GM18907 (cell line): ENCODE data around the gene RANBP17.
"Not testable (repeated sequence)": the region's sequence is repeated elsewhere in the genome, so short reads cannot be mapped to it uniquely, and the experiment has no call there.

ENCODE experiments used
- ATAC-seq: cut with Tn5 transposase; IDR thresholded peaks from one replicate; pipeline ENCODE4 v1.9.1; 2021; ENCODE audit warnings: mild to moderate bottlenecking, moderate library complexity; ENCODE audit not compliant: unreplicated experiment

RANBP17 gene

DNA sequence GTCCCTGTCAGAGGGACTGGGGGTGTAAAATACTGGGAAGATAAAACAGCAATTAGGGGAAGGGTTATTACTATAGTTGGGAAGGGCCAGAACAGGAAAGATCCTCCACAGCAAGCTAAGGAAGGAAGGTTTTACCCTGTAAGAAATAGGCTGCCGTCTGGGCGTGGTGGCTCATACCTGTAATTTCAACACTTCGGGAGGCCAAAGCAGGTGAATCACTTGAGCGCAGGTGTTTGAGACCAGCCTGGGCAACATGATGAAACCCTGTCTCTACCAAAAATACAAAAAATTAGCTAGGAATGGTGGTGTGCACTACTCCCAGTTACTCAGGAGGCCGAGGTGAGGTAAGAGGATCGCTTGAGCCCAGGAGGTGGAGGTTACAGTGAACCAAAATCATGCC lies 282.1 kb downstream of the RANBP17 start:
- no peak for ATAC-seq

DNA sequence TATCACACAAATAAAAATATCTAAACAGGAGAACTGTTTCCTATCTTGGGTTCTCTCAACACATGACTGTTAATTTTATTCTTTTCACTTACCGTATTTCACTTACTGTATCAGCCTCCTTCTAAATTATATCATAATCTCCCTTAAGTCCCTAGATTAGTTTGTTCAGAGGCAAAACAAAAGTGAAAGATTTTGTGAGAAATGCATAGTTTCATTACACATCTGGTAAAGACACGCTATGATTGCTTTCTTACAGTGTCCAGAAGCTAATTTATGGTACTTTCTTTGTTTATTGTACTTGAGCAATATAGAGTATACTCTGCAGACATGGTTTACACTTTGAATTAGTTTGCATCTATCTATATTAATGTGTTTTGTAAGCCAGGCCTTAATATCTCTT lies 287.5 kb downstream of the RANBP17 start:
- ATAC-seq = peak; percentile 60

DNA sequence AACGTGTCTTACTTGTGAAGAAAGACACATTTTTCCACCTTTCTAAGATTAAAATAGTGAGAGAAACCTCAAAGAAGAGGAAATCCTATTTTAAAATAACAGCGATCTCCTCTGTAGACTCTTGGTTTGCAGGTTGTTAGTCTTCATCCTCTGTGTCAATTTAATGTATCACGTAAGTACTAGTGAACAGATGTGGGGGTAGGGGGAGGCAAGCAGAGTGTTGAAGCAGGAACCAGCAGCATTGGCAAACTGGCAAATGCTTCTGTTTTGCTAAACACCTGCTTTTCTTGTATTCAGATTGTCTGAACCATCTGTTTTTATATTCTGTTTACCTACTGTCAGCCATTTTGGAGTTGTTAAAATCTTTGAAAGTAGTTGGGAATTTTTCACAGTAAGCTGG lies 288.0 kb downstream of the RANBP17 start:
- no peak for ATAC-seq

DNA sequence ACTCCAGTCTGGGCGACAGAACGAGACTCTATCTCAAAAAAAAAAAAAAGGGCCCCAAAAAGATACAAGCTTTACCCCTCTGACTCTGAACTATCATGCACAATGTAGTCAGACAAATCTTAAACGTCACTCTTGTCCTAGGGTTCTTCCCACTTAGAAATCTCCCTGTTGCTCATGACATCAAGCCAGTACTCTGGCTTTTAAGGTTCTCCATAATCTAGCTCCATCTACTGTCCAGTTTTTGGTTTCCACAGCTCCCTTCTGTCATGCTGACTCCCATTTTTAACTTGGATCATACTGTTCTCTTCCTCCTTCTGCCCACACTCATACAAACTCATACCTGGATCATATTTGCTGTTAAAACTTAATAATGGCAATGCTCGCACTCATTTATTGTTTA lies 290.6 kb downstream of the RANBP17 start:
- no peak for ATAC-seq

DNA sequence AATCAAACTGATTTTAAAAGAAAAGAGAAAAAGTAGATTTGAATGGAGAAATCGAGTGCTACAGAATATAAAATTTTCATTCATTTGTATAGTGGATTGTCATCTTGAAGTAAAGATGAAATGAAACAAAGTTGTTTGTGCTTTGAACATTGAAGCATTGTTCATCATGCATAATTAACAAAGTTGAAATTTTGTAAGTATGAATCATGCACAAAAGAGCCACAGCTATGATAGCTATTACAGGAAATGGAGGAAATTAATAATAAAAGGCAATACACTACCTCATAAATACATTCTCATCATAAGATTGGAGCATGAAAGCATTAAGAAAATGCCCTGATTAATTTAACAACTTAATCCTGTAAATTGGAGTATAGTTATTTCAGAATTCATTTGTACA lies 293.8 kb downstream of the RANBP17 start:
- no peak for ATAC-seq

DNA sequence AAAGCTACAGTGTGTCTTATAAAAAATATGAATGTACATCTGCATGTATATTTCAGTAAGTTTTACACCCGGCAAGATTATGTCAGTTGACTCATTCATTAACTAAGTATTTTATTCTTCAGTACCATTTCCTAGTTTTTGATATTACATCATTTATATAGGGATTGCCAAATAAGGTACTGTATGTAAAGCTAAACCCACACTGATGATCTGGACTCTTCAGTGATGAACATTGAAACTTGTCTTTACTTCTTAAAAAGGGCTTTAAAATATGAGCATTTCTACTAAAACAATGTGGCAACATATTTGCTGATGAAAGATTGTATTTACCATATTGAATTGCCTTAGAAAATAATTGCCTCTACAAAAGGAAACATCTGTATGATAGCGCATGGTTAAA lies 295.5 kb downstream of the RANBP17 start:
- ATAC-seq = no peak

DNA sequence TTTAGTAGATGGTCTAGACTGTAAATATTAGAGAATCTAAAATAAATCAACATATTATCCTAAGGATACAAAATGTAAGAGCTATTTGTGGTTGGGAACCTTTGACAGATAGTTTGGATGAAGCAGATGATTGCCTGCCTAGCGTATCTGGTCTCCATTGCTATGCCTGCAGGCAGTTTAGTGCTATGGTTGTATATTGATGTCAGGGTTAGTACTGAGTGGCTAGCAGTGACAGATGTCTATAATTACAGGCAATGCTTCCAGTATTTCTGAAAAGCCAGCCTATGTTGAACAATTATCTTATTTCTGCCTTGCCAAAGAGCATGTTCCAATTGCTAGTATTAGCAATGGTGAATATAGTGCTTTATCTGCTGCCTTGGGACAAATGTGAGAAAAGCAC lies 296.0 kb downstream of the RANBP17 start:
- no peak for ATAC-seq

DNA sequence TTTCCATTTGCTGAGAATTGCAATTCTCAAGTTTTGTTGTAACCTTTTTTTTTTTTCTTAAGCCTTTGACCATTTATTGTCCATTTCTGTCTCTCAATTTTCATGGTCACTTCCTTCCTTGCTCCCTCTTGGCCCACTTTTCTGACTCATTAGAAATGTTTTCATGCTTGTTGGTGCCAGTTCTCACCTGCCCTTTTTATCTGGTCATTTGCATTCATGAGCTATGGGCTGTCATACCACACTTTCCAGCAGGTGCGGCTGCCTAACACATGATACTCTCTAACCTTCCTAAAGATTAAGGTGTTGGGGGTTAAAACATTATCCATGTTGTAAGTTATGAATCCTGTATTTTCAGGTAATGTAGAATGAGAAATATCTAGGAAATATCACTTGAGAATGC lies 296.8 kb downstream of the RANBP17 start:
- no peak for ATAC-seq

DNA sequence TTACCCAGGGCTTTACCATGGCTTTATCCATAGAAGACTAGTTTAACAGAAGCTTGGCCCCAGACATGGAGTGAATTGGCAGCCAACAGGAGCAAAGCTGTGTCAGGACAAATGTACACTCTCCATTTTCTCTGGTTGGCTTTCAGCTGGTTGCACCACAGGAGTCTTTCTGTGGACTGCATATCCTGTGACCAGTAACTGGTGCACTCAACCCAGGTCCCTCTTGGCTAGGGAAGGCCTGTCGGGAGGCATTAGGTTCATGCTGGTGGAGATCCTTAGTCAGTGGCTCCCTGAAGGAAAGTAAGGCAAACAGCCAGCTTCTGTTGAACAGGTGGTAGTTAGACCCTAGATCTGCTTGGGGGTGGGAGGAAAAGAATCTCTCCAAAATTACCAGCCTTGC lies 300.3 kb downstream of the RANBP17 start:
- no peak for ATAC-seq

DNA sequence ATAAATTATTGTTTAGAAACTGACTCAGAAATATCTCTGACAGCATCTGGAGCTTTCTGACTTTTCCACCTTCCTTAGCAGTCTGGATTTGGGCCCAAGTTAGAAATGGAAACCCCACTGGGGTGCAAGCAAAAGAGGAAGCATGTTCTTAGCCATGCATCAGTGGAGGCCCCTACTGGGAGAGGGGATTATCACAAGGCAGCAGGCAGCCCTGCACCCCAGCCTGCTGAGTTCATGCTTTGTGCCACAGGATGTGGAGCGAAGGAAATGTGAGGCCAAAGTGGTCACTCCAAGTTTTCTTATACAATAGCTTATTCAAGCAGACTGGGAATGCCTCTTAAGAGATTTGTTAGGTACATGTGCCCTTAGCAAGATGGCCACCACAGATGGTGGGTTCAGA lies 300.8 kb downstream of the RANBP17 start:
- ATAC-seq = peak; percentile 65

DNA sequence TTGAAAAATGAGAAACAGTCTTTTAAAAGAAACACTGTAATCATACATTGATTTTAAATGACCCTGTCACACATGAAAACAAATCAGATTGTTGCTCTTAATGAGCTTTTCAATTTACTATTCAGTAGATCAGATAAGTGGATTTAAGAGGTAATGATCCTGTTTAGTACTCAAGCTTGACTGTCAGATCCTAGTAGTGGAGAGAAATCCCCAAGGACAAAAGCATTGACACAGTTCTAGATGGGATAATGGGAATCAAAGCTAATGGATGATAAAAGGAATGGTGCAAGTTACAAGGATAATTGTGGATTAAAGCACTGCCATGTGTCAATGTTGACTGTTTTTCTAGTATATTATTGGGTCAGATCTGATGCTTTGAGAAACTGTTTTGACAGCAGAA lies 304.9 kb downstream of the RANBP17 start:
- ATAC-seq = no peak

DNA sequence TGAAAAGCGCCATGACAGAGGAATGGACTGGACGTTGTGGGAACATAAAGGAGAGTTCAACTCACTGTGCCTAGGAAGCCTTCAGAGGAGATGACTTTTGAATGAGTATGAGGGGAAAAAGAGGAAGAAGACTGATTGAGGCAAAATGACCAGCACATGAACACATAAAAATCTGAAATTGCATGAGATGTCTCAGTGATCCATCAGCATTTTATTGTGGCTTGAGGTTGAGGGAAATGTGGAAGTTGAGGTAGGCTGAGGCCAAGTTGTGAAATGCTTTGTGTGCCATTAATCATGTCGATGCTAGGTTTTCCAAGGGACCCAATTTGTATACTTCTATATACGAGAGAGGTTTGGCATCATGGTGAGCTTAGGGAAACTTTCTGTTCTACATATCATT lies 306.4 kb downstream of the RANBP17 start:
- ATAC-seq = no peak

DNA sequence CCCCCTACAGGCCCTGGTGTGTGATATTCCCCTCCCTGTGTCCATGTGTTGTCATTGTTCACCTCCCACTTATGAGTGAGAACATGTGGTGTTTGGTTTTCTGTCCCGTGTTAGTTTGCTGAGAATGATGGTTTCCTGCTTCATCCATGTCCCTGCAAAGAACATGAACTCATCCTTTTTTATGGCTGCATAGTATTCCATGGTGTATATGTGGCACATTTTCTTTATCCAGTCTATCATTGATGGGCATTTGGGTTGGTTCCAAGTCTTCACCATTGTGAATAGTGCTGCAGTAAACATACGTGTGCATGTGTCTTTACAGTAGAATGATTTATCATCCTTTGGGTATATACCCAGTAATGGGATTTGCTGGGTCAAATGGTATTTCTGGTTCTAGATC lies 313.1 kb downstream of the RANBP17 start:
- not testable (repeated sequence) for ATAC-seq

DNA sequence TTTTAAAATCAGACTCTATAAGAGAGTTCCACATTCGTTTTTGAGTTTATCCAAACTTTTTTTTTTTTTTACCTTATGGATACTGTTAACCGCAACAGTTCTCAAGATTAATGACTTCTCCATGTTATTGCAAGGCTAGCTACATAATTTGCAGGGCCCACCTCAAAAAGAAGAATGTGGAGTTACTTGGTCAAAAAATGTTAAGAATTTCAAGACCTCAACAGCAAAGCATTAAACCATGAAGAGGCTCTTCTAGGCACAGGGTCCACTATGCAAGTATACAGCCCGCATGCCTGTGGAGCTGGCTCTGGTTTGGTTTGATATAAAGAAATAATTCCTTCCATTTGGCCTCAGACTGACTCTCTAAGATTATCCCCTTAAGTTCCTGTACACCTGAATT lies 313.9 kb downstream of the RANBP17 start:
- no peak for ATAC-seq

DNA sequence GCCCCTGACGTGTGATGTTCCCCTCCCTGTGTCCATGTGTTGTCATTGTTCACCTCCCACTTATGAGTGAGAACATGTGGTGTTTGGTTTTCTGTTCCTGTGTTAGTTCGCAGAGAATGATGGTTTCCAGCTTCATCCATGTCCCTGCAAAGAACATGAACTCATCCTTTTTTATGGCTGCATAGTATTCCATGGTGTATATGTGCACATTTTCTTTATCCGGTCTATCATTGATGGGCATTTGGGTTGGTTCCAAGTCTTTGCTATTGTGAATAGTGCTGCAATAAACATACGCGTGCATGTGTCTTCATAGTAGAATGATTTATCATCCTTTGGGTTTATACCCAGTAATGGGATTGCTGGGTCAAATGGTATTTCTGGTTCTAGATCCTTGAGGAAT lies 316.4 kb downstream of the RANBP17 start:
- not testable (repeated sequence) for ATAC-seq

DNA sequence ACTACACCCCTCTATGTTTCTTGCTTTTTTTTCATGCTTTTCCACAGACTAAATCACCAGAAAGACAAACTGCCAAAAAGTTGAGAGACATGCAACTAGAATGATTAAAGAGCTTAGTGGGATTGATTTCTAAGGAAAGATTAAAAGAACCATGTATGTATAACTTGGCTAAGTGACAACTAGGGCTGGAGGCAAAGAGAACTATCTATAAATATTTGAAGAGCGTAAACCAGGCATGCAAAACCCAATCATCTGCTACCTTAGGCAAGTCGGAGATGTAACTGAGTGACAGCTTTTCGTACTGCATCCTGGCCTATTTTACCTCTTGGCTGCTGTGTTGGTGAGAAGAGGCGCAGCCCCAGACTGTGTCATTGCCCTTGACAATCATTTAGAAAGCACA lies 326.2 kb downstream of the RANBP17 start:
- no peak for ATAC-seq

DNA sequence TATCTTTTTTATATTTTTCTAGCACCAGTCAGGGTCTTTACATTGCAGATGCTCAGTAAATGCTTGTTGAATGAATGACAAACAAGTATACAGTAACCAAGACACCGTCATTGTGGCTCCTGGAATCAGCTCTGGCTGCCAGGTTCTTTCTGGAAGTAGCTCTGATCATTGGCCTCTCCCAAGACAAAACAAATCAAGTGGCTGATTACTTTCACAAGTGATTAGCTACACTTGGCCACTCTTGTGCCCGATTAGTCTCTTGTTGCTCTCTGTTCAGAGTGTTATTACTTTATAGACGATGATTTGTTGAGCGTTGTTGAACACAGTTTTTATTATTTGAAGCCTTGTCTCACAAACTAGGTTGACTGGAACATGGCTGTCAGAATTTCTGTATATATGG lies 327.6 kb downstream of the RANBP17 start:
- no peak for ATAC-seq

DNA sequence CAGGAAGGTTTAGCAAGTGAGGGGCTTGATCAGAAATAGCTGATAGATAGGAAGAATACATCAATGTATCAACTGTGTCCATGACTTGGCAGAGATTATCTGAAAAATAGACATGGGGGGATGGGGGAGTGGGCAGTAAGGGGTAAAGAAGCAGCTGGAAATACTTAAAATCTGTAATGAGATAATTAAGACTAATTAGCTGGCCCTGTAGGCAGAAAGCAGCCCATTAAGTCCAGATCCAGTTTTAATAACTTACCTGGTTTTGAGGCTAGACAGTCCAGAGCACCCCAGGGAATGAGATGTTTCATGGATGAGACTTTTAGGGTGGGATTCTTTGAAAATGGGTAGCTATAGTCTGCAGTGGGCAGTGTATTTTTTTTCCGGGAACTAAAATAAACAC lies 330.3 kb downstream of the RANBP17 start:
- no peak for ATAC-seq

DNA sequence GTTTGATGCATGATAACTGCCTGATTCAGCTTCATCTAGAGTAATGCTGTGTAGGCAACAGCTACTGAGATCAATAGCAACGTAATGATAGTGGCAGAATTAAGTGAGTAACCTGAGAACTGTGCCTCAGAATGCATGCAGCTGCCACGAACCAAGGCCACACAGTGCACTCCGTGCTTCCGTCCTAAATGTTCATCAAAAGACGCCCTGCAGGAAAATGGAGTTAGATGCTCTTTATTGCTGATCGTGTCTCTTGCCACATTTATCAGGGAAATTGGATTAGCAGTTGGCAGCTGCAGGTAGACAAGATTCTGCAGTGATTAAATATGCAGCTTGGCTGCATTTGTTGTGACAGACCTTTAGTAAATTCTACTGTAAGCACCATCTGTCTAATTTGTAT lies 339.5 kb downstream of the RANBP17 start:
- ATAC-seq = no peak

DNA sequence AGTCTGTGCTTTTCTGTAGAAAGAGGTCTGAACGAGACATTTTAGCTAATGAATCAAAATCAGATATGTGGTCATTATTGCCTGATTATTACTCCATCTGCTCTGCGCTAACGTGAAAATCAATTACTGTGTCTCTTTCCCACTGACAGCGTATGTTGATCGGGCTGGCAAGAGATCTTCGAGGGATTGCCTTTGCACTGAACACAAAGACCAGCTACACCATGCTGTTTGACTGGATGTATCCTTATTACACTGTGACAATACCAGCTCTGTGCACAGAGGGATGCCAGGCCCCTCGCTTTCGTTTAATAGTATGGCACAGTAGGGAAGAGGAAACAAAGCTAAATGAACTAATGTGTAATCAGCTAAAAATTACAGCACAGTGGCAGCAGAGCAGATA lies 343.6 kb downstream of the RANBP17 start:
- ATAC-seq = no peak

DNA sequence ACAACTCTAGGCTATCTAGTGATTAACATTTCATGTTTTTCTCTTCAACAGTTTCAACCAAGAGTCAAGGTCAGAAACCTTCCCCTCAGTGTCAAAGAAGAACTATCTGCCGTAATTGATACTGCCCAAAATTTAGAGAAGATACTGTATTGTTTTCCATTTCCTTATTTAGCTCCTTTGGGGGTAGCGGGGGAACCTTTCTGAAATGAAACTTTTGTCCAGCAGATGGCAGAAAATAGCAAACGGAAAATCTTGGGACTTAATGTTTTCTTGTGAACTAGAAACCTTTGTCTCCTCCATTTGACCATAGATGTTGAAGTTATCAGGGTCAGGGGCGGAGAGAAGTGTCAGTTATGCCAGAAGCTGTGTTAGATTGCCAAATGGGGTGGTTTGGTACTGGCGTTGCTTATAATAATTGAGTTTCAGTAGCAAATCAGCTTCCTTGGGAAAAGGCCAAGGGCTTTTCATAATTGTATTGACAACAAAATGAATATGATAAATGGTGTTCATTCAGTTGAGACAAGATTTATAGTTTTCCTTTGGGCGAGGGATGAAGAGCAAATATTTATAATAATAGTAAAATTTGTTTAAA lies 345.5 kb downstream of the RANBP17 start:
- no peak for ATAC-seq

DNA sequence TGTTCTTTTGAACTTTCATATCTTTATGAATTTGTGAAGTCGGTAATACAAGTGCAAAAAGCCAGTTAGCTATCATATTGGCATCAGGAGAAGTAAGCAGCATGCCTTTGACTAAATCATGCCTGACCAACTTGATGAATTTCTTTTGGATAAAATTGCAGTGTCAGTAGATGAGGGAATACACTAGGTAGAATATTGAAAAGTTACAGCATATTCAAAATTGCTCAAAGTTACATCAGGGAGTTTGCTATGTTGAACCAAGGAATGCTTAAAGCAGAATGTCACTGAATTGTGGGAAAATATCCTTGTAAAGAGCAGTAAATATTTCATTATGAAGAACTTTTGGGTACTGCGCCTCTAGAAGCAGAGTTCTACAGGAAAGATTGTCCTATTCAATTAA lies 360.1 kb downstream of the RANBP17 start:
- no peak for ATAC-seq

DNA sequence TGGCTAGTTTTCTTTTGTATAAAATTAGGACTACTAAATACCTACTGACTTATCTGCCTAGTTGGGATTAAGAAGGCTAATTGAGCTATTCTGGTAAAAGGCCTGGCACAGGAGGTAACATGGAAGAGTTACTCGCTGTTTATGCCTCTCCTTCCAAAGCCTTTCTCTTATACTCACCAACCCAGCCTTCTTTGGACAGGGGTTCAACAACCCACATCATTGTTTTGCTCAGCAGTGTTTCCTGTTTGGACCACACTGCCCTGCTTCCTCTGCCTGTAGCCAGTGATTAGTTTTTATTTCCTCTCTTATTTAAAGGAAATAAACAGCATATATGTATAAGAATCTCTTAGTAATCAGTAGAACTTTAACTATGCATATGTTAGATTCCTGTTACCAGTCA lies 362.1 kb downstream of the RANBP17 start:
- ATAC-seq = no peak
